NCI-H128 (cell line): ENCODE measurements around the gene PALB2.

Experiments
- DNase-seq: peaks from one replicate; lab custom pipeline; 2025; ENCODE audit not compliant: unreplicated experiment; lab: John Stamatoyannopoulos, UW

Gene PALB2

DNA sequence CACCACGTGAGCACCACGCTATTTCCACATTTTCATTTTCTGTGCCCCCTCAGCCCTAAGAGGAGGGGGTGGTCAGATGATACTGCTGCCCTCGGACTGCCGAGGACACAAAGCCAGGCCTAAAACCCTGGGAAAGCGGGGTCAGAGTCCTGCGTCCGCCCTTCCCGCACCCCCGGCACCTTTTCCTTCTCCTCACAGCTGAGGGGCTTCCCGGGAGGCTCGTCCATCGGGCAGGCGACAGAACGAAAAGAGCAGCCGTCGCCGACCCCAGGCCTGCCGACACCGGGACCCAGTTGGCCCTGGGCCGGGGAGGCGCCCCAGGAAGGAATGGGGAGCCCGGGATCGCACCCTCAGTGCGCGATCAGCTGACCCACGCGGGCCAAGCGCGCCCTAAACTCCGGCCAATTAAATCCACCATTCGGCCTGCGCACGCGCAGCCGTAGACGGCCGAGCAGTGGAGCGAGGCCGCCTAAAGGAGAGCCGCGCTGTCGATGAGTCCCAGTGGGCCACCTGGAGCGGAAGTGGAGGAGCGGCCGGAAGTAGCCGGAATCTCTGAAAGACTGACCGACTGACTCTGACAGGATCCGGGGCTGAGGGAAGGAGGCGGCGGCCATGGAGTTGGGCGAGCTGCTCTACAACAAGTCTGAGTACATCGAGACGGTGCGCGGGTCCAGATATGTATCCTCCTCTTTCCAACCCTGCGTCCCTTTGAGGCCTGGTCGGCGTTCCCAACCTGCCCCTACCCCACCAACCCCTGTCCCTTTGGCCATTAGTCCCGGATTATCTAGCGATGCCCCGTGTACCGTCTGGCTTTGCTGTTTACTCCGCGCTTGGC is at the start of gene PALB2, which contains the start of gene DCTN5:
TSS of gene PALB2 (minus strand) at position 380 of the 835 bp plus-strand sequence. CDS start at position 227, 153 bp downstream.
TSS of gene DCTN5 (plus strand) at position 536 of the 835 bp plus-strand sequence. CDS start at position 613, 77 bp downstream.
- peak; percentile 74 for DNase-seq

DNA sequence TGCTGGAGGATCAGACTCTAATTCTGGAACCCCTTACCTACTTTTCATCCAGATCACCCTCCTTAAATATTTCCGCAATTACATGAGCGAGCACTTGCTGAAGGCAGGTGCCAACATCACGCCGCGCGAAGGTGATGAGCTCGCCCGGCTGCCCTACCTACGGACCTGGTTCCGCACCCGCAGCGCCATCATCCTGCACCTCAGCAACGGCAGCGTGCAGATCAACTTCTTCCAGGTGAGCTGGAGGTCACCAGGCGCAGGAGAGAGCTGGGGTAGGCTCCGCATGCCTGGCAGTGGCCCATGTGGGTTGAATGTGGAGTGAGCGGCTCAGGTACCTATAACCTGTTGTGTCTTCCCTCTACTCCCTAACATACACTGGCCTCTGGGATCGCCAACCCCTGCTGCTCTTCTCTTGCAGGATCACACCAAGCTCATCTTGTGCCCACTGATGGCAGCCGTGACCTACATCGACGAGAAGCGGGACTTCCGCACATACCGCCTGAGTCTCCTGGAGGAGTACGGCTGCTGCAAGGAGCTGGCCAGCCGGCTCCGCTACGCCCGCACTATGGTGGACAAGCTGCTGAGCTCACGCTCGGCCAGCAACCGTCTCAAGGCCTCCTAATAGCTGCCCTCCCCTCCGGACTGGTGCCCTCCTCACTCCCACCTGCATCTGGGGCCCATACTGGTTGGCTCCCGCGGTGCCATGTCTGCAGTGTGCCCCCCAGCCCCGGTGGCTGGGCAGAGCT is 48.5 kb upstream of the PALB2 start:
- no peak for DNase-seq

DNA sequence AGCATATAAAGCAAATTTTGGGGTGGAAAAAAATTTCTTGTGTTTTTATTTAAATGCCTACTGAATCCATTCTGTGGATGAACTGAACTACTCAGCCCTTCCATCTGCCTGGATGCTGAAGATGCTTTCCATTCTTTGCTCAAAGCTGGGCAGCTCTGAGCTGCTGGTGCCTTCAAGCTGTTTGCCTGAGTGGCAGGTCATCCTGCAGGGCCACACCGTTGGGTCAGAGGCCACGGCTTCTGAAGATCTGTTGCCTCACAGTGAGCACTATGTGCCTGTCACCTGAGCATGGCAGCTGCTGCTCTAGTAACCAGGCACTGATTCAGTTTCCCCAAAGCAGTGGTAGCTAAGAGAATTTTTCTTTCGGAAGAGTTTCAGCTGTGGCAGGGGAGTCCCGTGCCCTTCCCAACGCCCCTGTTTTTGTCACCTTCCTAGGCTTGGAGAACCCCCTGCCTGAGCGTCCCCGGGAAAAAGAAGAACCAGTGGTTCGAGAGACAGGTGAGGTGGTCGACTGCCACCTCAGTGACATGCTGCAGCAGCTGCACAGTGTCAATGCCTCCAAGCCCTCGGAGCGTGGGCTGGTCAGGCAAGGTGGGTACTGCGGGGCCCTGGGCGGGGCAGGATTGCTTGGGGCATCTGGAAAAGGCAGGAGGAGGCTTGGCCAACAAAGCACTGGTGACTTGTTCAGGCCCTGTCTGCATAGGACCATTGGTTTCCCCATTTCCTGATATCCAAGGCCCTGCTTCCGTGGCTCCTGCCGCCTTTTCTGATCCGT is 46.1 kb upstream of the PALB2 start:
- DNase-seq, result no peak

DNA sequence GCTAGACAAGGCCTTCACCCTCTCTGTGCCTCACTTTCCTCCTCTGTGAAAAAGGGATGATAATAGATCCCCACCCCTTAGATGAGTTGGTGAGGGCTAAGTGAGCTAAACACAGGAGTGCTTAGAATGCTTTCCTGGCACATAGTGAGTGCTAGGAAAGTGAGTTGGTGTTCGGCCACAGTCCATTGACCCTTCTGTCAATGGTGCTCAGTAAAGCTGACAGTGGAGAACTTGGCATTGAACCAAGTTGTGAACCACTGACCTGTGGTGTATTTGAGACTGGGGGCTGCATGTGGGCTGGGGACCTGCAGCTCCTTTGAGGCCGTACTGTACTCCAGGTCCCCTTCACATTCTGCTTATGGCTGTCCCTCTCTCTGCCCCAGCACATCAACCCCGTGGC is 42.4 kb upstream of the PALB2 start:
- no peak for DNase-seq

DNA sequence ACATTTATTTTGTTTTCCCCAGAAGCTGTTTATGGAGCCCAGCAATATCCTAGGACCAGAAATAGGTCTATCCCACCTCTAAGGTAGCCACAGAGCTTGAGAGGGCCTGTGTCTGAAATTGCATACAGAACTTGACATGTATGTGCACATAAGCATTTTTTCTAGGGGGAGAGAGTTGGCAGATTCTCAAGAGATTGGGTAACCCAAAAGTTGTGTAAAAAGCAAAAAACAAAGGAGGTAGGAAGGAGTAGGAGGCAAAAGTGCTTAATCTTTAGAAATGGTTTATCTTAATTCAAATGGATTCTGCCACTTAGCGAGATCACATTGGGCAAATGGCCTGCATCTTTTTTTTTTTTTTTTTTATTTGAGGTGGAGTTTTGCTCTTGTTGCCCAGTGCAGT is 41.1 kb upstream of the PALB2 start:
- DNase-seq, result no peak

DNA sequence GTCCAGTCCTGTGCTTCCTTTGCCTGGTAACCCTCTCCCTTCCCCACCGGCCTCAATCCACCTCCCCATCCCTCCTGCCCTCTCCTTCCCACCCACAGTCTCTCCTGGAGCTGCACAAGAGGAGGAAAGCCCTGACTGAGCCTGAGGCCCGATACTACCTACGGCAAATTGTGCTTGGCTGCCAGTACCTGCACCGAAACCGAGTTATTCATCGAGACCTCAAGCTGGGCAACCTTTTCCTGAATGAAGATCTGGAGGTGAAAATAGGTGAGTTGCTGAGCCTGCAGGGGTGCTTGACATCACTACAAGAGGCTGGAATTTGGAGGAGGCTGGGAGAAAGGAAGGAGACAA is 38.9 kb upstream of the PALB2 start:
- DNase-seq, result no peak

DNA sequence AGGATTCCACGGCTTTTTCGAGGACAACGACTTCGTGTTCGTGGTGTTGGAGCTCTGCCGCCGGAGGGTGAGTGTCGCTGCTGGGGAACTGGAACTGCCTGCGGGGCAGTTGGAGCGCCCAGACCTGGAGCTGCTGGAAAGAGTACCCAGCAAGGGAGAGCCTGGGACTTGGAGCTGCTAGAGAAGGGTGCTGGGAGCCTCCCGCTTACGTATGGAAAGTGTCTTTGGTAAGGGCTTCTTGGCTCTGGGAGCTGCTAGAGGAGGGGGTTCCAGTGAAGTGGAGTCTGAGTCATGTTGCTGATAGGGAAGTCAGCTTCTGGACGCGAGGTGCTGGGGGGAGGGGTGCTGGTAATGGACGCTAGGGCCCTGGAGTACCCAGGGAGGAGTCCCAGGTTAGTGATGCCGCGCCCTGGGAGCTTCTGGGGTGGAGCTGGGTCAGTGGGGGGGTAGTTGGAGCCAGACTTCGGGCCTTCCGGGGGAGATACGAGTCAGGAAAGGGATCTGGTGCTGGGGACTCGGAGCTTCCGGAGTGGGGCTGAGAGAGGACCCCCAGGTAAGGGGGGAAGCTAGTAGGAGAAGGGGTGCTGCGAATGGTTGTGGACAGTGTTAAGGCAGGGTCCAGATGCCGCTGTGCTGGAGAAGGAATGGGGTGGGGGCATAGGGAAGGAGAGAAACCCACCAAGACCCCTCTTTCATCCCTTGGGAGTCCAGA is 38.3 kb upstream of the PALB2 start:
- no peak for DNase-seq

DNA sequence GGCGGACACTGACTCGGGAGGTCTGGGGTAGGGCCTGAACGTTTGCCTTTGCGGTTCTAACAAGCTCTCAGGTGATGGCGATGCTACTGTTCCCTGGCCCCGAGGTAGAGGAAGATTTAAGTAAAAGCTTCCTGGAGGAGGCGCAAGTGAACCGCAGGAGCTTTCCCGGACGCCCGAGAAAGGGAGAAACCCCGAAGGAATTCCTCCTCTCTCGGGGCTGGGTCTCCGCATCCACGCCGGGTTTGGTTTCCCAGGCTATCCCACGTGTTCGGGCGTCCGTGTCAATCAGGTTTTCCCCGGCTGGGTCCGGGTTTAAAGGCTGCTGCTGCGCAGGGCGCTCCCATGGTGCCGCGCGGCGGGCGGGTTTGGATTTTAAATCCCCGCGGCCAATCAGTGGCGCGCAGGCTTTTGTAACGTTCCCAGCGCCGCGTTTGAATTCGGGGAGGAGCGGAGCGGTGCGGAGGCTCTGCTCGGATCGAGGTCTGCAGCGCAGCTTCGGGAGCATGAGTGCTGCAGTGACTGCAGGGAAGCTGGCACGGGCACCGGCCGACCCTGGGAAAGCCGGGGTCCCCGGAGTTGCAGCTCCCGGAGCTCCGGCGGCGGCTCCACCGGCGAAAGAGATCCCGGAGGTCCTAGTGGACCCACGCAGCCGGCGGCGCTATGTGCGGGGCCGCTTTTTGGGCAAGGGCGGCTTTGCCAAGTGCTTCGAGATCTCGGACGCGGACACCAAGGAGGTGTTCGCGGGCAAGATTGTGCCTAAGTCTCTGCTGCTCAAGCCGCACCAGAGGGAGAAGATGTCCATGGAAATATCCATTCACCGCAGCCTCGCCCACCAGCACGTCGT is 37.5 kb upstream of the PALB2 start, which contains the start of gene PLK1:
TSS of gene PLK1 (plus strand) at position 460 of the 844 bp plus-strand sequence. CDS start at position 504, 44 bp downstream.
- DNase-seq, result peak; percentile 44

DNA sequence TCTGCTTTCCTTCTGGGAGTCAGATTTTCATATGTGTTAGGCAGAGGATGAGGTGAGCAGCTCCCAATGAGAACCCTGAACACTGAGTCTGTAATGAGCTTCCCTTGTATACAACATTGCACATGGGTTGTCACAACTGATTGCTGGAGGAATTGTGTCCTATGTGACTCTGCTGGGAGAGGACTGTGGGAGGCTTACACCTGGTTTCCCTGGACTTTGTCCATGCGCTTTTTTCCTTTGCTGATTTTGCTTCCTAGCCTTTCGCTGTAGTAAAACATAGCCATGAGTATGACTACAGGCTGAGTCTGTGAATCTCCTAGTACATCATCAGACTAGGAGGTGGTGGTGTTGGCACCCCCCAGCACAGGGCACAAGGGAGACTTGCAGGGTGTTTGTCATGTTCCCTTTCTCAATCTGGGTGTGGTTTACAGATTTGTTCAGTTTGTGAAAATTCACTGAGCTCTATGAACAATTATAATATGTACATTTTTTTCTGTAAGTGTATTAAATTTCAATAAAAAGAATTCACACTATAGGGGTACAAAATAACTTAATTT is 35.9 kb upstream of the PALB2 start:
- no peak for DNase-seq

DNA sequence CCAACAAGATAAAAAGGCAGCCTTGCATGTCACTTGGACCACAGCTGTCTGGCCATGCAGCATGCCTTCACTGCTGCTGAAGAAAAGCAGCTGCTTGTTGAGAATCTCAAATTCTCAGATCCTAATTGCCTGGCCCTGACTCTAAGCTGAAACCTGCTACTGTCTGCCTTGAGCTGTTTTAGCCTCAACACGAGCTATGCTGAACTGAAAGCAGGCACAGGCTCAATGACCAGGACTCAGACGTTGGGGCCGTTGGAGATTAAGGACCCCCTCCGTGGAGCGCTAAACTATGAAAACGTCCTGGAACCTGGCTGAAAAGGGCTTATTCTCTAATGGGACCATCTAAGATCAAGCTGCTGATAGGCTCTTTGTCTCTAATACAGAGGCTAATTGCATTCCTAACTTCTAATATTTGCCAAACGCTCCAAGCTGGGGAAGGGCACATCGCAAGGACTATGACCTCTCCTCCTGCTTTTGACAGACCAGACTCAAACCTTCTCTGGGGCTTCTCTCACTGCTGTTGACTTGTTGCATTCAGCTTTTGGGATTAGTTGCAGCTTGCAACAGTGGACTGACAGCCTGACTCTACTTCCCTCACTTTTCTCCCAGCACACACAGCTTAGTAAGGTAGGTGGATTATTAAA is 33.0 kb upstream of the PALB2 start:
- no peak for DNase-seq

DNA sequence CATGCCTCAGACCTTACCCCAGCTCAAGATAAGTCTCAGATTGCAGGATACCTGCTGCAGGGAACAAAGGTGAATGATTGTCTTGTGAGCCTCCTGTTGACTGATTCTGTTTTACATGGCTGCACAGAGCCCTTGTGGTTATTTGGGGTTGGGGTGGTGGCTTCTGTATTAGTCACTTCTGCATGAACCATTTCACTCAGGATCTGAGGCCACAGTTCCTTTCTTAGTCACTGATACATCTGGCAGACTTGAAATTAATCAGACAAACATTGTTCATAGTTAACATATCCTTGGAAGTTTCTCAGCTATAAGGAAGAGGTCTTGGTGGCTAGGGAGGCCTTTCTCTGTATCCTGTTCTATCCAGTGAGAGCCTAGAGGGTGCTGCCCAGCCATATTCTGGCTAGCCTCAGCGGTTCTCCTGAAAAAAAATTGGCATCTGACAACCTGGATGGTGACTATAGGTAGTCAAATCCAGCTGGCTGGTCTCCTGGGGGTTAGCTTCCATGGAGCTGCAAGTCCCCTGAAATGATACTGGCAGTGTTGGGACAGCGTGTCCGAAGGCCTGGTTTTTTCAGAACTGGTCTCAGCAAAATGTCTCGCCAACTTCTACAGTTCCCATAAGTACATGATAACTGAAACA is 29.1 kb upstream of the PALB2 start:
- no peak for DNase-seq

DNA sequence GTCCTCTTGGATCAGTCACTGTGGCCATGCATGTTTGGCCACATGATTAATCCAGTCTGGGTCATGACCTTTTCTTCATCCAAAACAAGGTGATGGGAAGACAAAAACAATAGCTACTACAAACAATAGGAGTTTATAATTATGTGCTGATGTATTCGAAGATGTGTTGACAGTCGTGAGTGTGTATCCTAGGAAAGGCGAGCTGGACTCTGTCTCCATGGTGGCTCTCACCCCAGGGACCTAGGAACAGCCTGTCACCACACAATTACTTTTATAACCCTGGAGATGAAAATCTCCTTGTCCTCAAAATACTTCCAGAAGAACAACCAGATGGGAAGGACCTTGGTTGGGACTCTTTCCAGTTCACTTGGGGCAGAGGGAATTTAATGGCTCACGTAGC is 27.8 kb upstream of the PALB2 start:
- no peak for DNase-seq

DNA sequence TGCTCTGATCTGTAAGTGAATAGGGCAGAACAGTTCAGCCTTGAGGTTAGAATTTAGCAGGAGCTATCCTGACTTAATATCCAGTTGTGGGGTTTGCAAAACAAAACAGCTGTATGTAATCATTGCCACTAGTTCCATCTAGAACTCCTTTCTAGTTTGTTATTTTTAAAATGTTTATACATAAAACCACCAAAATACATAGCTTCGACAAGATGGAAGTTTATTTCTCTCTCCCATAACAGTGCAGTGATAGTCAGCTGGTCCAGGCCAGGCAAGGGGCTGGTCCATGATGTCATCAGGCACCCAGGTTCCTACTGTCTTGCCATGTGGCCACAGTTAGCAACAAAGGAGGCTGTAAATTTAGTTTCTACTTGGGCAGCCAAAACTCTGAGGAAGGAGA is 27.1 kb upstream of the PALB2 start:
- DNase-seq, result no peak

DNA sequence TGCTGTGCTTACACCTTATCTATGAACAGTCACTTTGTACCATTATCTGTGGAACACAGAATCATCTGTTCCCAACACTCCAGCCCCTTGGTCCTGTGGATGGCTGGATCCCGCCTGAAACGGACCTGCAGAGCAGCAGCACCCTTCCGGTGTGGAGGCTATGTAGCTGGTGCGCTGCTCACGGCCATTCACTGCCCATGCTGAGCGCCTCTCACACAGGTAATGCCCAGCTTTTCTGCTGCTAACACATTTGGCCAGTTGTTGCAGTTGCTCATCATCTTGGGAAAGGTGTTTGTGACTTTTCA is 26.2 kb upstream of the PALB2 start:
- DNase-seq, result no peak

DNA sequence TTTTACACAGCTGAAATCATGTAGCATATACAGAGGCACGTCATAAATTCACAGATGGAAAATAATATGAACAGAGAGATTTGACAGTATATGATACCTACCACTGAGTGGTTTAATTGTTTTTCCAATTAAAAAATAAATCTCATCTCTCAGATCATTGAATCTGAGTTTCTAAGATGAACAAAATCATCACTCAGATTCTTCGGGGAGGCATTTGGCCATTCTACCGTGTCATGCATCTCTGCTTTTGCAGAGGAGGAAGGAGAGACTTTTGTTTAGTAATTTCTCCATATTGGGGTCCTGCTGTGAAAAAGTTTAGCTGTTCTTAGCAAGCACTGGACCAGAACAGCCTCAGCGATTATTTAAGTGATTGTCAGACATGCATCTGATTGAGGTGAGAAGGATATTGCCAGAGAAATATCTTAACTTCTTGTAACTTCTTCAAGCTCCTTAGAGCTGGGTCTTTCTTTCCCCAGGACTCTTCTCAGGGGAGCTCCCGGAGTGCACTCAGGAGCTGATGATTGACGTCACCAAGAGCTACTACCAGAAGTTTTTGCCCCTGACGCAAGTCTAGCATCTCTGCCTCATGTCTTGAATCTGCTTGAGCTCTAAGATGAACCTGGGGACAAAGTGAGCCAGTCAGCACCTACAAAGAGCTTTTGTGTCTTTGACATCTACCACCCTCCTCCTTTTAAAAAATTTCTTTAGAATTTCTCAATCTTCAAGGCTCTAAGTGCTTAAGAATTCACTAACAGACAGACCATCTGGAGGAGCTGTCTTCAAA is 25.7 kb upstream of the PALB2 start:
- no peak for DNase-seq

DNA sequence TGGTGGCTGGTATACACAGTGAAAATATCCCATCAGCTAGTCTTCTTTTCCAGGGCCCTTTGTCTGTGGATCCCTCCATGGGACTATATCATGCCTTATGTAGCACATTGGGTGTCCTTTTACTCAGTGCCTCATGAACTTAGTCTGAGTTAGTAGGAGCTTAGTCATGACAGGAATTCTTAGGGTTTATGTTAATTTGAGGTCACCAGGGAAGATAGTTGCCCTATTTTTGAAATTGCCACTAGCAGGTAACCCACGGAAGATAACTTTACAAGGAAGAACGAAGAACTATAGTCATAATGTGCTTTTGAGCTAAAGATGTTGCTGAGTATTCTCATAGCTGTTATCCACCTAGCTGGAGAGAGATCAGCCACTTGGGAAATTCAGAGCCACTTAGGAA is 22.8 kb upstream of the PALB2 start:
- no peak for DNase-seq

DNA sequence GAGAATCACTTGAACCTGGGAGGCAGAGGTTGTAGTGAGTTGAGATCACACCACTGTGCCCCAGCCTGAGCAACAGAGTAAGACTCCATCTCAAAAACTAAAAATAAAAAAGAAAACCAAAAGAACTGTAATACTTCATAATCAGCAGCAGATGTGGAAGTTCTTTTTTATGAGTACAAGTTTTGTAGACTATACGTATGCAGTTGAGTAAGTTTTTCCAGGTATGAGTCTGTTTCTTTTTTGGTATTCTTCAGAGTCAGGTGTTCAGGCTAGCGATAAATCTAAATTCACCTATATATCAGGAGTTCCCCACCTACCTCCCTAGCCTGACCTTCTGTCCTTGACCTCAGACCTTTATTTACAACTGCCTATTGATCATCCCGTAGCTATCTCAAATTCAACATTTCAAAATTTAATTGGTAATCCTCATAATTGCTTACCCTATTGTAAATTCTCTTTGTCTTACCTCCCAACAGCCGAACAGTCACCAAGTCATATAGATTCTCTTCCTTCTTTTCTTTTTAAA is 10.9 kb upstream of the PALB2 start:
- no peak for DNase-seq
